HTR-8/SVneo (cell line): Measurements from ENCODE around the gene PIK3C2B.

Experiments
- DNase-seq: peaks from one replicate; pipeline ENCODE4 v3.0.0; 2011; ENCODE audit warnings: low spot score, mixed read lengths; ENCODE audit not compliant: insufficient read length
- FAIRE-seq: peaks from 2 replicates; lab custom pipeline; 2011; peaks lifted over from hg19 to GRCh38; lab: Jason Lieb, UNC

The PIK3C2B gene

DNA sequence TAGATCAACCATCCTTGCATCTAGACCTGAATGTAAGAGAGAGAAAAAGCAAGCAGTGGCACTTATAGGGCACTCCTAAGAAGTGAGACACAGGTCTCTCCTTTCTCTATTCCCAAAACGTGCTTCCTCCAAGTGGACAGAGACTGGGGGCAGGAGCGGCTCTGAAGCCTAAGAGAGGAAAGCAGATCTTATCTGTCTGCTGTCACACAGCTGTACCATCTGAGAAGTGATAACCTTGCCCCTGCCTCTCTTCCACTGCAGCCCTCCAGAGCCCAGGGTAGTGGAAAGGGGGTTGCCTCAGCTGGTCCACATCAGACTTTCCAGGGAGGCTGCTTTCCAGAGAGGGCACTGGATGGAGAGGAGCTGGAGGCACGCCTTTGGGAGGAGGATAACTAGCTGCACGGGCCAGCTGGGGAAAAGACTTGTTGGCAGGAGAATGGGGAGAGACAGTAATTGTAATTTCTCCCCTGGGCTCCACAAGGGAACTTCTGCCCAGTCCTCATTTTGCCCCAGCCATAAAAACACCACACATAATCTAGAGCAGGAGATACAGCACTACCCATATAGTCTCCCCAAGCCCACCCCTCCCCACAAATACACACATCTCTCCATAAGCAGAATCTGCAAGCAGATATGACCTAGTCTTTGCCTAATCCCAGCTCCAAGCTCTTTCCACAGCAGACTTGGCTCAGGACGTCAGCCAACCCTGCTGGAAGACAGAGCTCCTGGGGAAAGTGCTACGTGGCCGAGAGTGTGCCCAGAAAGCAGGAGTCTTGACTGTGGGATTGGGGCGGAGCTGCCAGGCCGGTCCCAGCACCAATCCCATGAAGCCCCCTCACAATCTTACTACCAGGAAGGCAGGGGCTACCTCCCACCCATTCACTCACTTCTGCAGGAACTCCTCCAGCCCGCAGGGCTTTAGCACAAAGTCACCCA lies 31.2 kb downstream of the PIK3C2B start:
- FAIRE-seq (no peak), DNase-seq (no peak)

DNA sequence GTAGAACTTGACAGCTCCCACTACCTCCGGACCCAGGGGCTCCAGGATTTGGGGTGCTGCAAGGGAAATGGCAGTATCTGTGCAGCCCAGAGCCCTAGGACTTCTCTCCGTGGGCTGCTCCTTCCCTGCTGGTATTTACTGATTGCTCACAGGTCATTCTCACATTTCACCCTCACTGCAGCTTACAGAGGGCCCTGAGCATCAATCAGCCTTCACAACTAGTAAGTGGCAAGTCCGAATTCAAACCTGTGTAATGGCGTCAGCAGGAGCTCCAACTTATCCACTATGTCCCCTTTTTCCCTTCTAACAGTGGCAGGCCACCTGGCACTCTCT lies 32.4 kb downstream of the PIK3C2B start:
- no peak for DNase-seq
- no peak for FAIRE-seq

- DNase-seq = no peak
- FAIRE-seq = no peak
These were observed 33.0 kb downstream of the PIK3C2B start for GRCh38 chr1:204461331-204462228.

DNA sequence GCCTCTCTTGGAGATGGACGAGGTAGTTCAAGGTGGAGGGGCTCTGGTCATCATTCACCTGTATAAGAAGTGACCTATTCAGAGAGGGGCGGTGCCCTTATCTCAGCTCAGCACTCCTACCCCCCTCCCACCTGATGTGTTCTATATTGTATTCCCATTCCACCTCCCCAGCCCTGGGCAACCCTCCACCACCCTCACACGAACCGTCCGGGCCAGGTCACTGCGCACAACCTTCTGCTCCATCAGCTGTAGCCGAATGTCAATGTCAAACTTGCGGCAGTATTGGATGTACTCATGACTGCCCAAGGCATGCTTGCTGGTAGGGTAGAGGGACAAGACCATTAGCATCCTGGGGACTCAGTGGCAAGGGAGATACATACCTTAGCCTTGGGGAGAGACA lies 34.3 kb downstream of the PIK3C2B start:
- no peak for FAIRE-seq

GRCh38 chr1:204459706-204460105 lies 34.9 kb downstream of the PIK3C2B start:
- FAIRE-seq = no peak
- no peak for DNase-seq

More for the DNA sequence above, 34.3 kb downstream of the PIK3C2B start:
- DNase-seq = no peak

DNA sequence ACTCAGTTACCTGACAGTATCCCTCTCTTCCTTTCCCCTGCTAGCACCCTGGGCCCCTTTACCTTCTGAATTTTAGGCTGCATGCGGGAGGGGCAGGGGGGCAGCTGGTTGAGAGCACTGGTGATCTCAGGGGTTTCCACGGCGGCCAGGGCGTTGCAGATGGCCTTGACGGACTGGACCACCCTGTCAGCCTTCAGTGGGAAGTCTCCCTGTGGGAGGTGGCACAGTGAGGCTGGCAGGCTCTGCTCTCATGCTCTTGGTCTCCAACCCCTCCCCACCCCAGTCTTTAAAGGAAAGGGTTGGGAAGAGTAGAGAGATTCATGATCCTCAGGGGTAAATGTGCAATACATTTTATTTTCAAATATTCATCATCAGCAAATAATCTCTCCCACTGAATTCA lies 36.9 kb downstream of the PIK3C2B start:
- no peak for FAIRE-seq

DNA sequence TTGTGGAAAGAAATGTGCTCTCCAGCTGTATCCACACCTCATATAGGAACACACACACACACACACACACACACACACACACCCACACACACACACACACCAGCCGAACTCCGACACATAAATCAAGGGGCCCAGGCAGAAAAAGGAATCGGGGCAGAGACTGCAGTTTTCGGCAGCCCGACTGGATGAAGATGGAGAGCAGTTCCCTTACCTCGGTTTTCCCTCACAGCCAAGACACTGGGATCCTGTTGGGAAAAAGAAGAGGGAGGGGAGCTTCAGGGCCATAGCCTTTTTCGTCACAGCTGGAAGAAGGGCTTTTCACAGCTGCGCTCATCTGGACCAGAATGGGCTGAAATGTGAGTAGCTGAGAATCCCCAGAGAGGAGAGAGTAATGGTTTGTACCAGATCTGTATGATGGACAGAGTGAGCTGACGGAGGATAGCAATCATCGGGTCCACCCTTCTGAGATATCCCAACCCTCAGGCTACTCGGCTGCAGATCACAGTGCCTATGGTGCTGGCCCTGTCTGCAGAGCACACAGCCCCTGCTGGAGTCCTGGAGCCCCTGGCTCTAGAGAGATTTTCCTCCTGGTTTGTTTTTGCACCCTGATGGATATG lies 37.7 kb downstream of the PIK3C2B start:
- DNase-seq = no peak

More for the DNA sequence above, 36.9 kb downstream of the PIK3C2B start:
- no peak for DNase-seq

GRCh38 chr1:204455831-204456145 lies 38.8 kb downstream of the PIK3C2B start:
- no peak for DNase-seq
- no peak for FAIRE-seq

More for the DNA sequence above, 37.7 kb downstream of the PIK3C2B start:
- FAIRE-seq = no peak

- DNase-seq = no peak
- FAIRE-seq = no peak
These were observed 39.4 kb downstream of the PIK3C2B start for GRCh38 chr1:204455063-204455830.

- no peak for FAIRE-seq
- no peak for DNase-seq
These were observed 40.1 kb downstream of the PIK3C2B start for GRCh38 chr1:204454476-204454875.

GRCh38 chr1:204453141-204453772 lies 41.3 kb downstream of the PIK3C2B start:
- DNase-seq (no peak), FAIRE-seq (no peak)

DNA sequence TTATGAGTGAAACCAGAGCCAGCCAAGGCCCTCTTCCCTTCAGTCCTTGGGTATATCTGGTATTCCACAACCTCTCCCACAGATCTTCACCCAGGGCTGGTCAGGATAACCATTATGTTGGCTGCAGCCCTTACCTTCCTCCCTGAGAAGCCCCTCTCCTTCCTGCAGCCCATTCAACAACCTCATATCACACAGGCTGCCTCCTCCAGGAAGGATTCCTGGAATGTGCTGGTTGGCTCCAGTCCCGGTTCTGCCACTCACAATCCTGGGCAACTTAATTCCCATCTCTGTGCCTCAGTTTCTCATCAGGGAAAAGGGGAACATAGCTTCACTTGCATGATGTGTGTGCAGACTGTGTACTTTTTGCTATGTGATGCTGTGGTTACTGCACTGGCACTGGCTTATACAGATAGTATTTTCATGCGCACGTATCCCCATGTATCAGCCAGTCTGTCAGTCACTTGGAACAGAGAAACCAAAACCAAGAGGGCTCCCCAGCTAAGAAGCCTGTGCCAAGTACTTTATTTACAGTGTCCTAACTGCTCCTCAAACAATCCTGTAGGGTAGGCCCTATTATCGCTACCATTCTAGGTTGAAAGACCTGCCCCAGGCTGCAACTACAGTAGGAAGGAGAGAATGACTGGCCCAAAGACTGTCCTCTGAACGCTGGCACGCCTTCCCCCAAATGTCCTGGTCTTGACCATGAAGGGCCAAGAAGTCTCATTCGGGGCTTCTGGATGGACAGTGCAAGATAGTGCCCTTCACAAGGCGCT lies 43.1 kb downstream of the PIK3C2B start:
- DNase-seq = no peak
- no peak for FAIRE-seq

GRCh38 chr1:204450461-204451257 lies 43.9 kb downstream of the PIK3C2B start:
- no peak for FAIRE-seq
- DNase-seq = no peak

DNA sequence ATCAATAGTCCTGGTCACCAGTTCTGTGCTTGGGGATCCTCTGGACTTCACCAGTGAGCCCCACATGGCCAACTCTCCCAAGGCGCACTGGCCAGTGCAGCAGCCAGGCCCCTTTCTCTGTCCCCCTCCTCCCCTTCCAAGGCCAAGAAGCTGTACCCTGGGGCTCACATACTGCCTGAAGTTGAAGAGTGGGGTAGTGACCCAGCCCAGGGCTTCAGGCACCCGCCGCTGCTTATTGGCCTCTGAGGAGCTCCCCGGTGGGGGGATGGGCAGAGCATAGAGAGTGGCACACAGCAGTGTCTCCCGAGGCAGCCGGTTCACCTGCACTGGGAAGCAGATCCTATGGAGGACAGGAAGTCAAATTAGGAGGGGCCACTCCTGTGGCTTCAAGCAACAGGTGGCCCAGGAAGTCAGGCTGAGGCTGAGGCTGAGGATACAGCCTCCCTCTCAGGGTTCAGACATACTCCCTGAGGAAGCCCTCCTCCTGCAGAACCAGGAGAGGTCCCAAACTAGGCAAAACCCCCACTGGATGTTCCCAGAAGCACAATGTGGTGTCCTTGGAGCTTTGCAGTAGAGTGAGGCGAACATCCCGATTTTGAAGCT lies 44.8 kb downstream of the PIK3C2B start:
- no peak for FAIRE-seq
- DNase-seq = no peak

- DNase-seq = no peak
- no peak for FAIRE-seq
These were observed 45.5 kb downstream of the PIK3C2B start for GRCh38 chr1:204448991-204449677.

DNA sequence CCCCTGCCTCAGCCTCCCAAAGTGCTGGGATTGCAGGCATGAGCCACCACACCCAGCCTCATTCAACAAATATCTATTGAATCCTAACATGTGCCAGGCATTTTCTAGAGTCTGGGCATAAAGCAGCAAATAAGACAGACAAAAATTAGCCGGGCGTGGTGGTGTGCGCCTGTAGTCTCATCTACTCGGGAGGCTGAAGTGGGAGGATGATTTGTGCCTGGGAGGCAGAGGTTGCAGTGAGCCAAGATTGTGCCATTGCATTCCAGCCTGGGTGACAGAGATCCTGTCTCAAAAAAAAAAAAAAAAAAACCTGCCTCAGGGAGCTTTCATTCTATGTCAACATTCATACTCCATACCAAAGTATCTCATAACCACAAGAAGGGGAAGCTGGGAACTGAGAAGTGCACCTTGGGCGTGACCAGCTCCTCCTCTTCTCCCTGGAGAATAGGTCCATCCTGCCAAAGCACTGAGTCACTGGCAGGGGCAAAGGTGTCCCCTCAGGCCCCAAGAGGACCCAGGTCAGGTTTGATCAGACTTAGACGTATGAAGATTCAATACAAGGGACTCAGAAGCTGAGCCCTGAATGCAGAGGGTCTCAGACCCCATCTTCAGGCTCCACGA lies 46.2 kb downstream of the PIK3C2B start:
- DNase-seq (no peak), FAIRE-seq (no peak)

DNA sequence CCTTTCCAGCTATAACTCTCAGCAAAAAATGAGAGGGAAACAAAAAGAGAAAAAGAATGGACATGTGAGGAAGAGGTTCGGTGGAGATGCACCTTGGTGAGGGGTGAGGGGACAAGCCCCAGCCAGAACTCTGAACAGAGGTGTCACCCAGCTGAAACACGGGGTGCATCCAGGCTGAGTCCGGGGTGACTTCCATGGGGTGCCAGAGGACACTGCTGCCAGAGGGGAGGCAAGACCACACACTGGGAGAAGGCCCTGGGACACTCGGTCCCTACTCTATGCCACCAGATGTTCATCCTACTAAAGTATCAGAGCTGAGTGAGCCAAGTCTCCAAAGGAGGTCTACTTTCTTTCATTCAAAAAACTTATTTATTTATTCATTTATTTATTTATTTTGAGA lies 46.9 kb downstream of the PIK3C2B start:
- no peak for FAIRE-seq
- no peak for DNase-seq
